ENCODE measurements around the gene SLC27A2. TPM values are rescaled to one million over a fixed set of nuclear protein-coding genes. Genes with fewer than 3 reads are reported as not detected.

The SLC27A2 gene
- total RNA-seq, 1 donor from 2014 or later: 0.51 TPM

- TF ChIP-seq, protein P1, sequence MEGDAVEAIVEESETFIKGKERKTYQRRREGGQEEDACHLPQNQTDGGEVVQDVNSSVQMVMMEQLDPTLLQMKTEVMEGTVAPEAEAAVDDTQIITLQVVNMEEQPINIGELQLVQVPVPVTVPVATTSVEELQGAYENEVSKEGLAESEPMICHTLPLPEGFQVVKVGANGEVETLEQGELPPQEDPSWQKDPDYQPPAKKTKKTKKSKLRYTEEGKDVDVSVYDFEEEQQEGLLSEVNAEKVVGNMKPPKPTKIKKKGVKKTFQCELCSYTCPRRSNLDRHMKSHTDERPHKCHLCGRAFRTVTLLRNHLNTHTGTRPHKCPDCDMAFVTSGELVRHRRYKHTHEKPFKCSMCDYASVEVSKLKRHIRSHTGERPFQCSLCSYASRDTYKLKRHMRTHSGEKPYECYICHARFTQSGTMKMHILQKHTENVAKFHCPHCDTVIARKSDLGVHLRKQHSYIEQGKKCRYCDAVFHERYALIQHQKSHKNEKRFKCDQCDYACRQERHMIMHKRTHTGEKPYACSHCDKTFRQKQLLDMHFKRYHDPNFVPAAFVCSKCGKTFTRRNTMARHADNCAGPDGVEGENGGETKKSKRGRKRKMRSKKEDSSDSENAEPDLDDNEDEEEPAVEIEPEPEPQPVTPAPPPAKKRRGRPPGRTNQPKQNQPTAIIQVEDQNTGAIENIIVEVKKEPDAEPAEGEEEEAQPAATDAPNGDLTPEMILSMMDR (IDR thresholded peaks at IDR 0.05; ENCODE audit: unreplicated experiment): no peak
- DNase-seq (ENCODE audit: low spot score): no peak
- no peaks in the 10 kb centered on the region for H3K9me3 Mint-ChIP-seq (ENCODE audit: unreplicated experiment)
- H3K27ac Mint-ChIP-seq (ENCODE audit: unreplicated experiment): no peak overlapping the region
- H3K4me1 Mint-ChIP-seq (ENCODE audit: unreplicated experiment): no peaks in the 10 kb centered on the region
- H3K36me3 Mint-ChIP-seq (ENCODE audit: low read depth, unreplicated experiment): no peaks in the 10 kb centered on the region
- H3K4me3 Mint-ChIP-seq (ENCODE audit: unreplicated experiment): no peak overlapping the region
- H3K27me3 Mint-ChIP-seq (ENCODE audit: unreplicated experiment): no peaks in the 10 kb centered on the region
Observed at GRCh38 chr15:50202003-50202402, 20.0 kb downstream of the SLC27A2 start.

DNA sequence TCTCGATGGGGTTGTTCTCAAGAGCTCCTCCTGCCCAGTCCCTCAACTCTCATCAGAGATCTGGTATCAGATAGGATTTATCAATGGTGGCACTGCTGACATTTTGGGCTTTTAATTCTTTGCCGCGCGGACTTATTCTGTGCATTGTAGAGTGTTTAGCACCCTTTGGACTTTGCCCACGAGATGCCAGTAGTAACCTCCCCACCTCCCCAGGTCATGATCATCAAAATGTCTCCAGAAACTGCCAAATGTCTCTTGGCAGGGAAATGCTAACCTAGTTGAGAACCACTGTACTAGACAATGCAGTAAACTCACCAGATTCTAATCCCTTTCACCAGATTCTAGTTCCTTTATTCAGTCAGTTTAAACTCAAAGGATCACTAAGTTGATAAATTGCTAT lies 24.0 kb downstream of the SLC27A2 start:
- H3K27ac Mint-ChIP-seq (ENCODE audit: unreplicated experiment): no peak overlapping the region
- H3K9me3 Mint-ChIP-seq (ENCODE audit: unreplicated experiment): no peaks in the 10 kb centered on the region
- H3K4me3 Mint-ChIP-seq (ENCODE audit: unreplicated experiment): no peak overlapping the region
- no peaks in the 10 kb centered on the region for H3K27me3 Mint-ChIP-seq (ENCODE audit: unreplicated experiment)
- DNase-seq (ENCODE audit: low spot score): no peak
- H3K4me1 Mint-ChIP-seq (ENCODE audit: unreplicated experiment): peaks cover 16% of the 10 kb centered on the region
- no peaks in the 10 kb centered on the region for H3K36me3 Mint-ChIP-seq (ENCODE audit: low read depth, unreplicated experiment)
- TF ChIP-seq, protein P1 (IDR thresholded peaks at IDR 0.05; ENCODE audit: unreplicated experiment): no peak

- Mint-ChIP-seq H3K4me1 (ENCODE audit: unreplicated experiment) (peaks cover 16% of the 10 kb centered on the region), H3K27ac (ENCODE audit: unreplicated experiment) (no peak overlapping the region), H3K4me3 (ENCODE audit: unreplicated experiment) (no peak overlapping the region), H3K27me3 (ENCODE audit: unreplicated experiment) (peaks cover 2% of the 10 kb centered on the region), H3K36me3 (ENCODE audit: low read depth, unreplicated experiment) (no peaks in the 10 kb centered on the region), H3K9me3 (ENCODE audit: unreplicated experiment) (no peaks in the 10 kb centered on the region)
- TF ChIP-seq, protein P1 (IDR thresholded peaks at IDR 0.05; ENCODE audit: unreplicated experiment): no peak
- no peak for DNase-seq (ENCODE audit: low spot score)
Observed at GRCh38 chr15:50209809-50210208, 27.8 kb downstream of the SLC27A2 start.

- Mint-ChIP-seq H3K27ac (ENCODE audit: unreplicated experiment) (no peak overlapping the region), H3K27me3 (ENCODE audit: unreplicated experiment) (peaks cover 2% of the 10 kb centered on the region), H3K4me3 (ENCODE audit: unreplicated experiment) (no peak overlapping the region), H3K4me1 (ENCODE audit: unreplicated experiment) (peaks cover 16% of the 10 kb centered on the region), H3K9me3 (ENCODE audit: unreplicated experiment) (no peaks in the 10 kb centered on the region), H3K36me3 (ENCODE audit: low read depth, unreplicated experiment) (peaks cover 4% of the 10 kb centered on the region)
- TF ChIP-seq, protein P1 (IDR thresholded peaks at IDR 0.05; ENCODE audit: unreplicated experiment): no peak
- no peak for DNase-seq (ENCODE audit: low spot score)
Observed at GRCh38 chr15:50210462-50211157, 28.6 kb downstream of the SLC27A2 start.

DNA sequence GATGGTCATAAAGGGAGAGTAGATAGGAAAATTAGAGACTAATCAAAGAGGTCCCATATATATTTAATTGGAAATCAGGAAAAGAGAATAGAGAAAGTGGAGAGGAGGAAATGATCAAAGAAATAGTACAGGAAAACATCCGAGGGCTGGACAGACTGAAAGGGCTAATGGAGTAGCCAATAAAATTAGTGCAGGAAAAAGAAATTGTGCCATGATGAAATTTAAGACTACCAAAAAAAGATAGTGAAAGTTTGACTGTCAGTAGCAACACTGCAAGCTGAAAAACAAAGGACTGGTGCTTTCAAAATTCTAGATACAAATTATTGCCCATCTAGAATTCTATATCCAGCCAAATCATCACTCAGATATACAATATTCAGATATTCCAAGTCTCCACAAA lies 36.3 kb downstream of the SLC27A2 start:
- Mint-ChIP-seq H3K9me3 (ENCODE audit: unreplicated experiment) (no peaks in the 10 kb centered on the region), H3K36me3 (ENCODE audit: low read depth, unreplicated experiment) (peaks cover 4% of the 10 kb centered on the region), H3K27me3 (ENCODE audit: unreplicated experiment) (peaks cover 1% of the 10 kb centered on the region), H3K4me1 (ENCODE audit: unreplicated experiment) (peaks cover 30% of the 10 kb centered on the region), H3K27ac (ENCODE audit: unreplicated experiment) (peak overlapping the region; percentile 72), H3K4me3 (ENCODE audit: unreplicated experiment) (no peak overlapping the region)
- TF ChIP-seq, protein P1 (IDR thresholded peaks at IDR 0.05; ENCODE audit: unreplicated experiment): no peak
- no peak for DNase-seq (ENCODE audit: low spot score)

Measured in endothelial cell (in vitro differentiated cells).